Vagina (tissue), 2 donors: ENCODE data around the gene MAZ.

Experiments used
- POLR2AphosphoS5 ChIP-seq, 2 donors: sonication (generic); formaldehyde crosslinking; IDR thresholded peaks; one replicate each; pipeline ENCODE4 v1.9.0; 2017; ENCODE audit warnings: antibody characterized with exemption in 2 of 2, mild to moderate bottlenecking in 2 of 2, low read depth in 1 of 2; ENCODE audit not compliant: insufficient read depth in 1 of 2
- TF ChIP-seq, protein P1 (sequence below), 3 experiments: fragments of 450-650 bp in 2 of 3; fragments of 200-600 bp in 1 of 3; sonication (generic) in 1 of 3; IDR thresholded peaks; one replicate each; pipeline ENCODE4 v1.5.1; 2017 to 2019; ENCODE audit warnings: antibody characterized with exemption in 3 of 3, mild to moderate bottlenecking in 2 of 3, moderate library complexity in 2 of 3

DNA sequence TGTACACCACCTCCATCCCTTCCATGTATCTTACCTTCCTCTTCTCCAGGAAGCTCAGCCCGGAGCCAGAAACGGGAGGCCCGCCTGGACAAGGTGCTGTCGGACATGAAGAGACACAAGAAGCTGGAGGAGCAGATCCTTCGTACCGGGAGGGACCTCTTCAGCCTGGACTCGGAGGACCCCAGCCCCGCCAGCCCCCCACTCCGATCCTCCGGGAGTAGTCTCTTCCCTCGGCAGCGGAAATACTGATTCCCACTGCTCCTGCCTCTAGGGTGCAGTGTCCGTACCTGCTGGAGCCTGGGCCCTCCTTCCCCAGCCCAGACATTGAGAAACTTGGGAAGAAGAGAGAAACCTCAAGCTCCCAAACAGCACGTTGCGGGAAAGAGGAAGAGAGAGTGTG, 13.2 kb downstream of the MAZ start:
- TF ChIP-seq, protein P1, sequence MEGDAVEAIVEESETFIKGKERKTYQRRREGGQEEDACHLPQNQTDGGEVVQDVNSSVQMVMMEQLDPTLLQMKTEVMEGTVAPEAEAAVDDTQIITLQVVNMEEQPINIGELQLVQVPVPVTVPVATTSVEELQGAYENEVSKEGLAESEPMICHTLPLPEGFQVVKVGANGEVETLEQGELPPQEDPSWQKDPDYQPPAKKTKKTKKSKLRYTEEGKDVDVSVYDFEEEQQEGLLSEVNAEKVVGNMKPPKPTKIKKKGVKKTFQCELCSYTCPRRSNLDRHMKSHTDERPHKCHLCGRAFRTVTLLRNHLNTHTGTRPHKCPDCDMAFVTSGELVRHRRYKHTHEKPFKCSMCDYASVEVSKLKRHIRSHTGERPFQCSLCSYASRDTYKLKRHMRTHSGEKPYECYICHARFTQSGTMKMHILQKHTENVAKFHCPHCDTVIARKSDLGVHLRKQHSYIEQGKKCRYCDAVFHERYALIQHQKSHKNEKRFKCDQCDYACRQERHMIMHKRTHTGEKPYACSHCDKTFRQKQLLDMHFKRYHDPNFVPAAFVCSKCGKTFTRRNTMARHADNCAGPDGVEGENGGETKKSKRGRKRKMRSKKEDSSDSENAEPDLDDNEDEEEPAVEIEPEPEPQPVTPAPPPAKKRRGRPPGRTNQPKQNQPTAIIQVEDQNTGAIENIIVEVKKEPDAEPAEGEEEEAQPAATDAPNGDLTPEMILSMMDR (IDR thresholded peaks at IDR 0.05) = no peak
- no peak for TF ChIP-seq POLR2AphosphoS5 (IDR thresholded peaks at IDR 0.05; ENCODE audit: insufficient read depth in 1 of 2, low read depth in 1 of 2)
